Lower leg skin (tissue), 3 donors: ENCODE measurements around the gene USP16.
"Not testable (repeated sequence)": the region's sequence is repeated elsewhere in the genome, so short reads cannot be mapped to it uniquely, and the experiment has no call there.

Experiments used
- POLR2A ChIP-seq, 2 donors: fragments of 450-650 bp; IDR thresholded peaks; one replicate each; pipeline ENCODE4 v1.6.1; 2016 to 2017; ENCODE audit warnings: antibody characterized with exemption in 2 of 2, mild to moderate bottlenecking in 1 of 2, moderate library complexity in 1 of 2
- TF ChIP-seq, protein P1 (sequence below), 3 donors: fragments of 450-650 bp; IDR thresholded peaks; one replicate each; pipeline ENCODE4 v1.5.1; 2016; ENCODE audit warnings: antibody characterized with exemption in 3 of 3, mild to moderate bottlenecking in 3 of 3, moderate library complexity in 2 of 3

DNA sequence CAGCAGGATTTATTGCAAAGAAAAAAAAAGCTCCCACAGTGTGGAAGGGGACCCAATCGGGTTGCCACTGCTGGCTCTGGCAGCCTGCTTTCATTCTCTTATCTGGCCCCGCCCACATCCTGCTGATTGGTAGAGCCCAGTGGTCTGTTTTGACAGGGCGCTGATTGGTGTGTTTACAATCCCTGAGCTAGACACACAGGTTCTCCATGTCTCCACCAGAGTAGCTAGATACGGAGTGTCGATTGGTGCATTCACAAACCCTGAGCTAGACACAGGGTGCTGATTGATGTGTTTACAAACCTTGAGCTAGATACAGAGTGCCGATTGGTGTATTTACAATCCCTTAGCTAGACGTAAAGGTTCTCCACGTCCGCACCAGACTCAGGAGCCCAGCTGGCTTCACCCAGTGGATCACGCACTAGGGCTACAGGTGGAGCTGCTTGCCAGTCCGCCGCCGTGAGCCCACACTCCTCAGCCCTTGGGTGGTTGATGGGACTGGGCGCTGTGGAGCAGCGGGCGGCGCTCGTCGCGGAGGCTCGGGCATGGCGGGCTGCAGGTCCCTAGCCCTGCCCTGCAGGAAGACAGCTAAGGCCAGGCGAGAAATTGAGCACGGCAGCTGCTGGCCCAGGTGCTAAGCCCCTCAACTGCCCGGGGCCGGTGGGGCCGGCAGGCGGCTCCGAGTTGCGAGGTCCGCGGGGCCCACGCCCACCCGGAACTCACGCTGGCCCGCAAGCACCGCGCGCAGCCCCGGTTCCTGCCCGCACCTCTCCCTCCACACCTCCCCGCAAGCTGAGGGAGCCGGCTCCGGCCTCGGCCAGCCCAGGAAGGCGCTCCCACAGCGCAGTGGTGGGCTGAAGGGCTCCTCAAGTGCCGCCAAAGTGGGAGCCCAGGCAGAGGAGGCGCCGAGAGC lies 52.5 kb downstream of the USP16 start:
- not testable (repeated sequence) for TF ChIP-seq POLR2A (IDR thresholded peaks at IDR 0.05)
- TF ChIP-seq, protein P1, sequence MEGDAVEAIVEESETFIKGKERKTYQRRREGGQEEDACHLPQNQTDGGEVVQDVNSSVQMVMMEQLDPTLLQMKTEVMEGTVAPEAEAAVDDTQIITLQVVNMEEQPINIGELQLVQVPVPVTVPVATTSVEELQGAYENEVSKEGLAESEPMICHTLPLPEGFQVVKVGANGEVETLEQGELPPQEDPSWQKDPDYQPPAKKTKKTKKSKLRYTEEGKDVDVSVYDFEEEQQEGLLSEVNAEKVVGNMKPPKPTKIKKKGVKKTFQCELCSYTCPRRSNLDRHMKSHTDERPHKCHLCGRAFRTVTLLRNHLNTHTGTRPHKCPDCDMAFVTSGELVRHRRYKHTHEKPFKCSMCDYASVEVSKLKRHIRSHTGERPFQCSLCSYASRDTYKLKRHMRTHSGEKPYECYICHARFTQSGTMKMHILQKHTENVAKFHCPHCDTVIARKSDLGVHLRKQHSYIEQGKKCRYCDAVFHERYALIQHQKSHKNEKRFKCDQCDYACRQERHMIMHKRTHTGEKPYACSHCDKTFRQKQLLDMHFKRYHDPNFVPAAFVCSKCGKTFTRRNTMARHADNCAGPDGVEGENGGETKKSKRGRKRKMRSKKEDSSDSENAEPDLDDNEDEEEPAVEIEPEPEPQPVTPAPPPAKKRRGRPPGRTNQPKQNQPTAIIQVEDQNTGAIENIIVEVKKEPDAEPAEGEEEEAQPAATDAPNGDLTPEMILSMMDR (IDR thresholded peaks at IDR 0.05), result not testable (repeated sequence)
